GM12878 (cell line): Measurements from ENCODE around the gene ATXN1. TPM values are rescaled to one million over a fixed set of nuclear protein-coding genes. Genes with fewer than 3 reads are reported as not detected.

Source experiments
- ATF7 ChIP-seq: fragments of 450-650 bp; IDR thresholded peaks from 2 replicates; pipeline ENCODE4 v1.6.1; 2016; ENCODE audit warnings: low read depth, mild to moderate bottlenecking
- CEBPB ChIP-seq, 2 experiments: fragments of 150-350 bp in 1 of 2; IDR thresholded peaks; 2 replicates each; pipeline ENCODE4 v1.6.1; 2012 to 2014; ENCODE audit warnings: low read depth in 2 of 2, low read length in 2 of 2, borderline replicate concordance in 1 of 2, inconsistent platforms in 1 of 2
- CTCF ChIP-seq, 3 experiments: IDR thresholded peaks in 2 of 3; conservative IDR thresholded peaks in 1 of 3; 2 replicates each; pipeline ENCODE4 v1.5.1; 2011; ENCODE audit warnings: low read depth in 3 of 3, low read length in 3 of 3, mild to moderate bottlenecking in 3 of 3, control low read depth in 2 of 3, moderate library complexity in 2 of 3, inconsistent platforms in 1 of 3, mixed read lengths in 1 of 3; ENCODE audit not compliant: control insufficient read depth in 2 of 3, insufficient read depth in 1 of 3; ENCODE audit errors: extremely low read depth in 1 of 3
- CUX1 ChIP-seq: IDR thresholded peaks from 2 replicates; pipeline ENCODE4 v1.6.1; 2012; ENCODE audit warnings: improper control_type of control experiment, low read depth, low read length; ENCODE audit not compliant: insufficient replicate concordance
- EGR1 ChIP-seq, 2 experiments: IDR thresholded peaks; 1 replicate in 1 of 2; 2 replicates in 1 of 2; pipeline ENCODE4 v1.6.1; 2011 to 2012; ENCODE audit warnings: low read depth in 2 of 2, low read length in 2 of 2, borderline replicate concordance in 1 of 2, mild to moderate bottlenecking in 1 of 2, moderate library complexity in 1 of 2
- EP300 ChIP-seq, 2 experiments: fragments of 150-350 bp in 1 of 2; IDR thresholded peaks; 2 replicates each; pipeline ENCODE4 v1.6.1; 2011 to 2012; ENCODE audit warnings: low read depth in 2 of 2, low read length in 2 of 2, borderline replicate concordance in 1 of 2, improper control_type of control experiment in 1 of 2, inconsistent platforms in 1 of 2; ENCODE audit not compliant: control insufficient read depth in 1 of 2
- IKZF1 ChIP-seq: fragments of 450-650 bp; conservative IDR thresholded peaks from 2 replicates; pipeline ENCODE4 v1.6.1; 2017; ENCODE audit warnings: antibody characterized with exemption, mild to moderate bottlenecking
- JUNB ChIP-seq: IDR thresholded peaks from 2 replicates; pipeline ENCODE4 v1.6.1; 2016; ENCODE audit warnings: antibody characterized with exemption, mild to moderate bottlenecking
- MAX ChIP-seq: IDR thresholded peaks from 2 replicates; pipeline ENCODE4 v1.6.1; 2012; ENCODE audit warnings: low read depth, low read length, improper control_type of control experiment
- NR2C1 ChIP-seq: fragments of 450-650 bp; IDR thresholded peaks from 2 replicates; pipeline ENCODE4 v1.6.1; 2017; ENCODE audit warnings: antibody characterized with exemption, mild to moderate bottlenecking, moderate library complexity
- RELA ChIP-seq: fragments of 450-650 bp; IDR thresholded peaks from 2 replicates; pipeline ENCODE4 v1.8.0; 2014; ENCODE audit warnings: borderline replicate concordance; ENCODE audit not compliant: partially characterized antibody
- RELB ChIP-seq: fragments of 450-650 bp; IDR thresholded peaks from 2 replicates; pipeline ENCODE4 v1.6.1; 2017; ENCODE audit warnings: low read depth, mild to moderate bottlenecking, moderate library complexity
- RUNX3 ChIP-seq: IDR thresholded peaks from 2 replicates; pipeline ENCODE4 v1.6.1; 2012; ENCODE audit warnings: low read length, inconsistent platforms
- SMARCA5 ChIP-seq: fragments of 450-650 bp; IDR thresholded peaks from 2 replicates; pipeline ENCODE4 v1.6.1; 2017; ENCODE audit warnings: mild to moderate bottlenecking
- ZZZ3 ChIP-seq: IDR thresholded peaks from 2 replicates; pipeline ENCODE4 v1.6.1; 2011; ENCODE audit warnings: low read depth; ENCODE audit not compliant: control insufficient read depth, insufficient read length
- polyA plus RNA-seq, 11 experiments: library from polyadenylated mRNA; depleted of rRNA in 4 of 11; unstranded in 6 of 11; stranded (reverse) in 5 of 11; fragments of >200 nt; fragmentation: Nextera tagmentation in 4 of 11; fragmentation: Illumina TruSeq in 1 of 11; extraction: Ambion mirVana in 4 of 11; extraction: Trizol in 1 of 11; gene quantifications; 1 replicate in 1 of 11; 2 replicates in 10 of 11; pipeline versions ENCODE4 v1.2.1 to v1.2.3, GENCODE V29; 2011 to 2016; ENCODE audit warnings: inconsistent platforms in 2 of 11, missing spikeins in 2 of 11, low read depth in 1 of 11
- total RNA-seq, 4 experiments: library from RNA; depleted of rRNA in 3 of 4; stranded (reverse); fragments of >200 nt in 3 of 4; fragmentation: Illumina TruSeq in 1 of 4; extraction: Trizol in 1 of 4; gene quantifications; 2 replicates each; pipeline versions ENCODE4 v1.2.1 to v1.2.3, GENCODE V29; 2013 to 2021
- TF ChIP-seq, protein P1 (sequence below): fragments of 150-350 bp; IDR thresholded peaks from 2 replicates; pipeline ENCODE4 v1.6.1; 2016; ENCODE audit warnings: low read depth, low read length

ATXN1 gene
- total and polyA plus RNA-seq, 10 of the 15 experiments (the other 5 are each of a cell fraction or from before 2014, with no cell fraction given): 12.2 to 51.2 (median 20.5) TPM

DNA sequence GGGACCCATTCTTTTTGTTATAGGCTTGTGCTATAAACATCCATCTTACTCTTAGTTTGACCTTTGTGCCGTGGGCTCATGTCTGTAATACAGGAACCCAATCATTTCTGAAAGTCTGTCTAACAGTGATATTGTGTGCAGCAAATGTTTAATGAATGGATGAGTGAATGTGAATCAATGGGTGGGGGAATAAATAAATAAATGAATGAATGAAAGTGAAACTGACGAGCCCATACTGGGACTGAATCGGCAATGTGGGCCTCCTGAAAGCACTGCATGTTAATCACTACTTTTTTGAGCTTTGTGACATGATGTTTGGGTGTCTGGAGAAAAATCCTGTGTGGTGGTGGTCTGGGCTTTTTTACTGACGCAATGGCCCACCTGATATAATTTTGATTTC lies 347.9 kb downstream of the ATXN1 start (continued):
- TF ChIP-seq, protein P1, sequence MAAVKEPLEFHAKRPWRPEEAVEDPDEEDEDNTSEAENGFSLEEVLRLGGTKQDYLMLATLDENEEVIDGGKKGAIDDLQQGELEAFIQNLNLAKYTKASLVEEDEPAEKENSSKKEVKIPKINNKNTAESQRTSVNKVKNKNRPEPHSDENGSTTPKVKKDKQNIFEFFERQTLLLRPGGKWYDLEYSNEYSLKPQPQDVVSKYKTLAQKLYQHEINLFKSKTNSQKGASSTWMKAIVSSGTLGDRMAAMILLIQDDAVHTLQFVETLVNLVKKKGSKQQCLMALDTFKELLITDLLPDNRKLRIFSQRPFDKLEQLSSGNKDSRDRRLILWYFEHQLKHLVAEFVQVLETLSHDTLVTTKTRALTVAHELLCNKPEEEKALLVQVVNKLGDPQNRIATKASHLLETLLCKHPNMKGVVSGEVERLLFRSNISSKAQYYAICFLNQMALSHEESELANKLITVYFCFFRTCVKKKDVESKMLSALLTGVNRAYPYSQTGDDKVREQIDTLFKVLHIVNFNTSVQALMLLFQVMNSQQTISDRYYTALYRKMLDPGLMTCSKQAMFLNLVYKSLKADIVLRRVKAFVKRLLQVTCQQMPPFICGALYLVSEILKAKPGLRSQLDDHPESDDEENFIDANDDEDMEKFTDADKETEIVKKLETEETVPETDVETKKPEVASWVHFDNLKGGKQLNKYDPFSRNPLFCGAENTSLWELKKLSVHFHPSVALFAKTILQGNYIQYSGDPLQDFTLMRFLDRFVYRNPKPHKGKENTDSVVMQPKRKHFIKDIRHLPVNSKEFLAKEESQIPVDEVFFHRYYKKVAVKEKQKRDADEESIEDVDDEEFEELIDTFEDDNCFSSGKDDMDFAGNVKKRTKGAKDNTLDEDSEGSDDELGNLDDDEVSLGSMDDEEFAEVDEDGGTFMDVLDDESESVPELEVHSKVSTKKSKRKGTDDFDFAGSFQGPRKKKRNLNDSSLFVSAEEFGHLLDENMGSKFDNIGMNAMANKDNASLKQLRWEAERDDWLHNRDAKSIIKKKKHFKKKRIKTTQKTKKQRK: no peak
- TF ChIP-seq RELB: 0 out of 2 replicates have a peak, but pooled peaks have one; percentile 23
- peak; percentile 48; the same call in 1 of the 2 replicates for TF ChIP-seq JUNB
- TF ChIP-seq NR2C1: no peak
- no peak for TF ChIP-seq ZZZ3
- peak; percentile 50 for TF ChIP-seq RUNX3
- no peak for TF ChIP-seq RELA
- TF ChIP-seq CEBPB (IDR thresholded peaks at IDR 0.05; ENCODE audit: borderline replicate concordance in 1 of 2, low read depth in 2 of 2, low read length in 2 of 2): no peak
- no peak for TF ChIP-seq IKZF1
- peak in 1 of 2 experiments; percentile 16; a peak in 1 of 4 replicates for TF ChIP-seq EP300 (IDR thresholded peaks at IDR 0.05; ENCODE audit: borderline replicate concordance in 1 of 2, control insufficient read depth in 1 of 2, low read depth in 2 of 2, low read length in 2 of 2)
- TF ChIP-seq EGR1 (IDR thresholded peaks at IDR 0.05; ENCODE audit: borderline replicate concordance in 1 of 2, low read depth in 2 of 2, low read length in 2 of 2): no peak
- TF ChIP-seq SMARCA5: 0 out of 2 replicates have a peak, but pooled peaks have one; percentile 12
- TF ChIP-seq CUX1: no peak
- TF ChIP-seq ATF7: 0 out of 2 replicates have a peak, but pooled peaks have one; percentile 16
- no peak for TF ChIP-seq CTCF (IDR thresholded peaks at IDR 0.05 in 2 of 3, conservative IDR thresholded peaks at IDR 0.05 in 1 of 3; ENCODE audit: control insufficient read depth in 2 of 3, extremely low read depth in 1 of 3, insufficient read depth in 1 of 3, low read depth in 3 of 3, low read length in 3 of 3)
- TF ChIP-seq MAX: no peak
